ENCODE results near the gene LY6G6F. TPM values are rescaled to one million over a fixed set of nuclear protein-coding genes. Genes with fewer than 3 reads are reported as not detected.

Gene LY6G6F
- total RNA-seq, 1 donor from 2014 or later = not detected

- no peak for DNase-seq (ENCODE audit: extremely low read depth, low read depth, low spot score)
These were observed 15.5 kb downstream of the LY6G6F start for GRCh38 chr6:31722173-31722572.

DNA sequence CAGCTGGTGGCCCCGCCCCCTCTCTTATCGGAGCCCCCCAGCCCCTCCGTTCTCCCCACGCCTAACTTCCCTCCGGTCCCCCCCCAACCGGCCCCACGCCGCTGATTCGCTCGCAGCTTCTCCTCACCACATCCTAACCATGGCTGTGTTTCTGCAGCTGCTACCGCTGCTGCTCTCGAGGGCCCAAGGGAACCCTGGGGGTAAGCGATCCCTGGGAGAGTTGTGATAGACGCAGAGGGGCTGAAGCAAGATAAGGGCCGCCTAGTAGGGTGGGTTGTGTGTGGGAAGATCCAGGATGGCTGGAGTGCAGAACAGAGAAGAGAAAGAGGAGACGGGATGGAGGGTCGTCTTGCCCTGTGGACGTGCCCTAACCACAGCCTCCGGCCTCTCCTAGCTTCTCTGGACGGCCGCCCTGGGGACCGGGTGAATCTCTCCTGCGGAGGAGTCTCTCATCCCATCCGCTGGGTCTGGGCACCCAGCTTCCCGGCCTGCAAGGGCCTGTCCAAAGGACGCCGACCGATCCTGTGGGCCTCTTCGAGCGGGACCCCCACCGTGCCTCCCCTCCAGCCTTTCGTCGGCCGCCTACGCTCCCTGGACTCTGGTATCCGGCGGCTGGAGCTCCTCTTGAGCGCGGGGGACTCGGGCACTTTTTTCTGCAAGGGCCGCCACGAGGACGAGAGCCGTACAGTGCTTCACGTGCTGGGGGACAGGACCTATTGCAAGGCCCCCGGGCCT, 16.7 kb downstream of the LY6G6F start, which contains the start of gene MPIG6B:
TSS of gene MPIG6B (plus strand) at position 129 of the 735 bp plus-strand sequence. CDS start at position 140, 11 bp downstream.
- DNase-seq (ENCODE audit: extremely low read depth, low read depth, low spot score) = no peak

- DNase-seq (ENCODE audit: extremely low read depth, low read depth, low spot score) = no peak
These were observed 17.5 kb downstream of the LY6G6F start for GRCh38 chr6:31723980-31724691.

DNA sequence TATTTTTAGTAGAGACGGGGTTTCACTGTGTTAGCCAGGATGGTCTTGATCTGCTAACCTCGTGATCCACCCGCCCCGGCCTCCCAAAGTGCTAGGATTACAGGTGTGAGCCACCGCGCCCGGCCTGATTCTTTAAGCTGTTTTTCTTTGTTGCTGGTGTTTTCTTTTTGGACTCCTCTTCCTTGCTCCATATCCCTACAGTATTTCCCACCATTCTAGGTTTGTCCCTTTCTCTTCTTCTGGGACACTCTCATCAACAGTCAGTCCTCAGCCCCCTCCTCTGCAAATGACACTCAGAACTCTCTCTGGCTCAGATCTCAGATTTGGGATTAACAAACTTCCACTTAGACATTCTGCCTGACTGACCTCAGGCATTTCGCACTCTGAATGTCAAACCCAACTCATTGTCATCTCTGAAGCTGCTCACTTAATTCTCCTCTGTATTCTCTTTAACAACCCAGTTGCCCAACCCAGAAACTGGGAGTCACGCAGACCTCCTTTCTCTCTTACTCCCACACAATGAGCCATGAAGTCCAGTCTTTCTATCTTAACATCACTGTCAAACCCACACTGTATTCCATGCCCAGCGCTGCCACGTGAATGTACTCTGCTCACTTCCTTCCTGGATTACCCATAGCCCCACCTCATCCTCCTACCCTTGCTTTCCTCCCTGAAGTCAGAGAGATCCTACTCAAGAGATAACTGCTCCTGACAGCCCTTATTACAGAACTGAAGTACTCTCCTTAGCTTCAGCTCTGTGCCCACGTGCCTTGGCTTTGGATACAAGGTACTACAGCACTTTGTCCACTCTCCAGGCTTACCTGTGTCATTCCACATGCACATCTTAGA, 19.1 kb downstream of the LY6G6F start:
- DNase-seq (ENCODE audit: extremely low read depth, low read depth, low spot score) = no peak

DNA sequence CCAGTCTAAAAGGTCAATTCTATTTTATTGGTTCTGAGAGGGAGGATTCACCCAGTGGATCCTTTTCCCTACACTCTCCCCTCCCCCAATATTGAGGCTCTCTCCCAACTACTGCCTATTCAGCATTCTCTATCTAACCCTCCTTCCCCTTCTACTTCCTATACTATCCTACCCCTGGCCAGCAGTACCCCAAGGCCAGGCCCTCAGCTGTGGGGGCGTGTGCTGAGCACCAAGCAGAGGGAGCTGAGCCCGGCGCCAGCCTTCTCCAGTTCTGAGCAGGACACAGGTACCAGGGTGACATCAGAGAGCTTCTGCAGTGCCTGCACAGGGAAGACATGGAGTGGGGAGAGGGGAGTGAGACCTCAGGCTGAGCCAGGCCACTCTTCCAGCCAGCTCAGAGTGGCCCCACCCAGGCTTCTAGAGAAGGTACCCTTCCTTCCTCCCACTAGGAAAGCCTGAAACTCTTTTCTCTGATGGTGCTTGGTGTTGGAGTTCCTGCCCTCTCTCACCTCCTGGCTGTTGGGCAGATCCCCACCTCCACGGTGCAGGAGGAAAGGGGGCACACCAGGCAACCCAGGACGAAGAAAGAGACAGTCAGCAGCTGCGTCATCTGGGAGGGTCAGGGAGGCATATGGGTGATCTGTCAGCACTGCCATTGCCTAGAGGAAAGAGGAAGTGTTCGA, 20.5 kb downstream of the LY6G6F start:
- DNase-seq (ENCODE audit: extremely low read depth, low read depth, low spot score) = no peak

GRCh38 chr6:31727717-31728671, 21.3 kb downstream of the LY6G6F start:
- DNase-seq (ENCODE audit: extremely low read depth, low read depth, low spot score) = no peak

GRCh38 chr6:31728767-31729514, 22.3 kb downstream of the LY6G6F start, which contains the start of gene DDAH2:
DDAH2 (minus strand) TSS chr6:31729299; CDS start chr6:31729161, 138 bp downstream.
- no peak for DNase-seq (ENCODE audit: extremely low read depth, low read depth, low spot score)

GRCh38 chr6:31729515-31729978, 22.9 kb downstream of the LY6G6F start:
- DNase-seq (ENCODE audit: extremely low read depth, low read depth, low spot score) = peak; percentile 62

- DNase-seq (ENCODE audit: extremely low read depth, low read depth, low spot score) = no peak
These were observed 23.4 kb downstream of the LY6G6F start for GRCh38 chr6:31729979-31730630.

DNA sequence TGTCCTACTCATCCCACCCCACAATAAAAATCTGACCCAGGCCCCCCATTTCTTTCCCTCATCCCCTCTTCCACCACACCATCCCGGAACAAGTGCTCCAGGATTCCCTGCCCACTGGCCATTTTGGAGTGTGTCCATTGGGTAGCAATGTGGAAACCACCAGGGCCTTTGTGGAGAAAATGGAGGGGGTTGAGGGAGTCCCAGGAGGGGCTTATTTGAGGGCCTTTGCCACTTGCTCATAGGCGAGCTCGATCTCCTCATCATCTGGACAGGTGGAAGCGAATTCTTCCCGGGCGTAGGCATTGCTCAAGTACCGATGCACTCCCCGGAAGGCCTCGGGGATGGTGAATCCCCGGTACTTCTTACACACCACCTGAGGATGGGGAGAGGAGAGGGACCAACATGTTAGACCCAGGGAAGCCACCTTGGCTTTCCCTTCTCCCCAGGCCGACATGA, 24.0 kb downstream of the LY6G6F start:
- no peak for DNase-seq (ENCODE audit: extremely low read depth, low read depth, low spot score)

DNA sequence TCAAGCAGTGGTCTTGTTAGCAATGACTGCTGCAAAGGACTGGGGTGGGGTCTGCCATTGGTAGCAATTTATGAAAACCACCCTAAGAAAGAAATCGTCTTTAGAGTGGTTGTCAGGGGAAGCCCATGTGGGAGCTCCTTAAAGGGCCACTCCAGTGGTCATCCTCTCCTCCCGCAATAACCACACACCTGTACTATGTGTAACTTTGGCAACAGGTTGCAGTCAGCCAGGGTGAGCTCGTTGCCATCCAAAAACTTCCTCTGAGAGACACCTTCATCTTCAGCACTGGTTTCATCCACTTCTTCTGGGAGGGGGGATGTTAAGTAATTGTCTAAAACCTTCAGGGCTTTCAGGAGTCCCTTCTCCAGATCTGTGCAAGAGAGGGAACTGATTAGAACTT, 25.4 kb downstream of the LY6G6F start:
- DNase-seq (ENCODE audit: extremely low read depth, low read depth, low spot score) = no peak

- DNase-seq (ENCODE audit: extremely low read depth, low read depth, low spot score) = no peak
These were observed 27.1 kb downstream of the LY6G6F start for GRCh38 chr6:31733734-31734133.

DNA sequence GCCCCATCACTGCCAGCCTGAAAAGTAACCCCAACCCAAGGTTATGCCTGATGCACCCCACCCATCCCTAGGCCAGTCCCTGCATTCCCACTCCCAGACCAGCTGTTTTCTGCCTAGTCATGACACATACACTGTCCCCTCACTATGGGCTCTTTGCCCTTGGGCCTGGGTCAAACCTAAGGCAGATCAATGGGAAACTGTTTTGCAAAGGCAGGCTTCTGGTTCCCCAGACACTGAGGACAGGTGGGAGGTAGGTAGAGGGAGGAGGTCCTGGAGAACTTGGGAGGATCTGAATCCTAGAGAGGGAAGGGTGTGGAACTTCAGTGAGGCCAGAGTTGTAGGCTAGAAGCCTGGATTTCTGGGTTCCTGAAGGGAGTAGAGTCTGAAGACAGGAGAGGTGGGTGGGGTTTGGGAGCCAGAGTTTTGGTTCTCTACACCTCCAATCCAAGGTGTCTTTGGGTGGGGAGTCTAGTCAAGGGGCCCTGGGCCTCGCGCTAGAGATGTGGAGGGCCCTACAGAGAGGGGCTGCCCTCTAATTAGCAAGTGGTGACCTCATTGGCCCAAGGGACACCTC, 27.7 kb downstream of the LY6G6F start:
- no peak for DNase-seq (ENCODE audit: extremely low read depth, low read depth, low spot score)

GRCh38 chr6:31734821-31735406, 28.2 kb downstream of the LY6G6F start:
- no peak for DNase-seq (ENCODE audit: extremely low read depth, low read depth, low spot score)

GRCh38 chr6:31736021-31736767, 29.5 kb downstream of the LY6G6F start, which contains the start of gene CLIC1:
CLIC1 (minus strand) TSS chr6:31736530; CDS start chr6:31736300, 230 bp downstream.
- DNase-seq (ENCODE audit: extremely low read depth, low read depth, low spot score) = no peak

GRCh38 chr6:31736768-31737314, 30.2 kb downstream of the LY6G6F start:
- DNase-seq (ENCODE audit: extremely low read depth, low read depth, low spot score) = no peak
